Mesenchymal stem cell (in vitro differentiated cells and primary cell): Measurements from ENCODE around the gene ACAT2.
"Not testable (repeated sequence)": the region's sequence is repeated elsewhere in the genome, so short reads cannot be mapped to it uniquely, and the experiment has no call there.

Experiments used
- DNase-seq: peaks from one replicate; pipeline ENCODE4 v3.0.0-alpha.2; 2013
- H2AFZ ChIP-seq: one replicate; pipeline ENCODE4 v1.6.1; 2013; ENCODE audit warnings: low read depth, mild to moderate bottlenecking, control low read depth, inconsistent platforms, low read length, moderate library complexity
- H2AK5ac ChIP-seq: 2 replicates; pipeline ENCODE4 v1.6.1; 2013; ENCODE audit warnings: low read length, moderate library complexity, mild to moderate bottlenecking, inconsistent platforms; ENCODE audit not compliant: severe bottlenecking
- H2BK120ac ChIP-seq: one replicate; pipeline ENCODE4 v1.6.1; 2013; ENCODE audit warnings: low read depth, mild to moderate bottlenecking, inconsistent platforms, low read length, moderate library complexity
- H2BK12ac ChIP-seq, 2 experiments: one replicate each; pipeline ENCODE4 v1.6.1; 2013; ENCODE audit warnings: inconsistent platforms in 2 of 2, low read length in 2 of 2, mild to moderate bottlenecking in 2 of 2, moderate library complexity in 2 of 2, control low read depth in 1 of 2
- H2BK15ac ChIP-seq: one replicate; pipeline ENCODE4 v1.6.1; 2013; ENCODE audit warnings: mild to moderate bottlenecking, low read depth, inconsistent platforms; ENCODE audit not compliant: poor library complexity, severe bottlenecking
- H2BK5ac ChIP-seq: 2 replicates; pipeline ENCODE4 v1.6.1; 2013; ENCODE audit warnings: low read depth, mild to moderate bottlenecking, low read length, control low read depth, inconsistent platforms; ENCODE audit not compliant: poor library complexity, severe bottlenecking
- H3K14ac ChIP-seq, 2 experiments: one replicate each; pipeline ENCODE4 v1.6.1; 2013; ENCODE audit warnings: inconsistent platforms in 2 of 2, low read length in 2 of 2, control low read depth in 1 of 2, mild to moderate bottlenecking in 1 of 2, moderate library complexity in 1 of 2
- H3K18ac ChIP-seq, 2 experiments: one replicate each; pipeline ENCODE4 v1.6.1; 2013; ENCODE audit warnings: inconsistent platforms in 2 of 2, low read length in 2 of 2, control low read depth in 1 of 2, low read depth in 1 of 2, mild to moderate bottlenecking in 1 of 2
- H3K23ac ChIP-seq, 2 experiments: one replicate each; pipeline ENCODE4 v1.6.1; 2013; ENCODE audit warnings: inconsistent platforms in 2 of 2, low read length in 2 of 2, mild to moderate bottlenecking in 2 of 2, moderate library complexity in 2 of 2, control low read depth in 1 of 2
- H3K27ac ChIP-seq: 2 replicates; pipeline ENCODE4 v1.5.1; 2013; ENCODE audit warnings: mild to moderate bottlenecking, moderate library complexity, low read length, control low read depth, inconsistent platforms; ENCODE audit not compliant: poor library complexity, severe bottlenecking
- H3K27me3 ChIP-seq, 2 experiments: 2 replicates each; pipeline versions ENCODE4 v1.6.1 to v1.7.0; 2013; ENCODE audit warnings: low read length in 2 of 2, mild to moderate bottlenecking in 2 of 2, moderate library complexity in 2 of 2, control low read depth in 1 of 2, inconsistent platforms in 1 of 2; ENCODE audit not compliant: control insufficient read depth in 1 of 2, insufficient read depth in 1 of 2
- H3K36me3 ChIP-seq, 2 experiments: 2 replicates each; pipeline versions ENCODE4 v1.6.1 to v1.7.0; 2013; ENCODE audit warnings: low read length in 2 of 2, control low read depth in 1 of 2, inconsistent platforms in 1 of 2, low read depth in 1 of 2, mild to moderate bottlenecking in 1 of 2; ENCODE audit not compliant: insufficient read depth in 2 of 2, control insufficient read depth in 1 of 2
- H3K4ac ChIP-seq, 2 experiments: one replicate each; pipeline ENCODE4 v1.6.1; 2013; ENCODE audit warnings: inconsistent platforms in 2 of 2, low read length in 2 of 2, mild to moderate bottlenecking in 2 of 2, moderate library complexity in 2 of 2, control low read depth in 1 of 2, low read depth in 1 of 2
- H3K4me1 ChIP-seq: 2 replicates; pipeline ENCODE4 v1.6.1; 2013; ENCODE audit warnings: low read depth, low read length, control low read depth; ENCODE audit not compliant: control insufficient read depth, insufficient read depth
- H3K4me2 ChIP-seq: 2 replicates; pipeline ENCODE4 v1.6.1; 2013; ENCODE audit warnings: low read length, mild to moderate bottlenecking, inconsistent platforms; ENCODE audit not compliant: poor library complexity, severe bottlenecking
- H3K4me3 ChIP-seq, 2 experiments: 2 replicates each; pipeline versions ENCODE4 v1.5.1 to v1.7.0; 2013; ENCODE audit warnings: low read length in 2 of 2, mild to moderate bottlenecking in 2 of 2, control low read depth in 1 of 2, low read depth in 1 of 2; ENCODE audit not compliant: insufficient read depth in 1 of 2
- H3K79me1 ChIP-seq: replicated peaks from 2 replicates; pipeline ENCODE4 v1.6.1; 2013; ENCODE audit warnings: mild to moderate bottlenecking, control low read depth, low read length, inconsistent platforms; ENCODE audit not compliant: poor library complexity, severe bottlenecking
- H3K9ac ChIP-seq: 2 replicates; pipeline ENCODE4 v1.7.0; 2013; ENCODE audit warnings: mild to moderate bottlenecking, low read length, moderate library complexity
- H3K9me3 ChIP-seq: 2 replicates; pipeline ENCODE4 v1.7.0; 2013; ENCODE audit warnings: mild to moderate bottlenecking, low read length; ENCODE audit not compliant: control insufficient read depth
- H4K8ac ChIP-seq: one replicate; pipeline ENCODE4 v1.6.1; 2013; ENCODE audit warnings: inconsistent platforms, mild to moderate bottlenecking, low read length, moderate library complexity
- H4K91ac ChIP-seq: one replicate; pipeline ENCODE4 v1.6.1; 2013; ENCODE audit warnings: mild to moderate bottlenecking, low read length, inconsistent platforms
- WGBS: methylation state at CpG from one replicate; pipeline ENCODE4 v1.1.7; 2013; ENCODE audit warnings: mixed read lengths; 5-methylcytosine and 5-hydroxymethylcytosine counted together

ACAT2 gene

GRCh38 chr6:159815410-159815809, 53.6 kb downstream of the ACAT2 start:
- Histone ChIP-seq H2BK120ac (no peak overlapping the region), H3K9me3 (no peaks in the 10 kb centered on the region), H2BK12ac (no peak overlapping the region), H4K91ac (no peak overlapping the region), H3K4ac (no peak overlapping the region), H2AK5ac (no peak overlapping the region), H3K4me2 (no peak overlapping the region), H3K27me3 (peaks cover 0 to 30% of the 10 kb centered on the region in 2 experiments), H3K14ac (no peak overlapping the region), H2BK5ac (no peak overlapping the region), H2BK15ac (no peak overlapping the region), H4K8ac (no peak overlapping the region), H3K23ac (no peak overlapping the region), H3K4me1 (no peaks in the 10 kb centered on the region), H3K27ac (no peak overlapping the region), H3K4me3 (no peak overlapping the region), H3K36me3 (peaks cover 0 to 4% of the 10 kb centered on the region in 2 experiments), H2AFZ (no peak overlapping the region), H3K9ac (no peak overlapping the region), H3K18ac (no peak overlapping the region), H3K79me1 (no peaks in the 10 kb centered on the region)
- no peak for DNase-seq
- WGBS: 72% methylated on average over 6 of the region's 6 CpGs

- not testable (repeated sequence) for H2BK12ac ChIP-seq, H3K14ac ChIP-seq, H3K4me1 ChIP-seq, H4K91ac ChIP-seq, DNase-seq, H3K23ac ChIP-seq, H2BK5ac ChIP-seq, H2AK5ac ChIP-seq, H3K4ac ChIP-seq, H2BK15ac ChIP-seq, H3K9ac ChIP-seq, H2AFZ ChIP-seq, H3K79me1 ChIP-seq, H4K8ac ChIP-seq, H3K18ac ChIP-seq, H2BK120ac ChIP-seq, H3K4me2 ChIP-seq, H3K9me3 ChIP-seq, H3K36me3 ChIP-seq, H3K27ac ChIP-seq, H3K4me3 ChIP-seq
- H3K27me3 ChIP-seq: peaks cover 0 to 34% of the 10 kb centered on the region in 2 experiments
- 91% methylated on average over 3 of the region's 3 CpGs for WGBS
These were observed 54.9 kb downstream of the ACAT2 start for GRCh38 chr6:159816775-159817174.

GRCh38 chr6:159817951-159818739, 56.3 kb downstream of the ACAT2 start:
- Histone ChIP-seq H3K27ac (no peak overlapping the region), H2AFZ (no peak overlapping the region), H2BK15ac (no peak overlapping the region), H2BK12ac (no peak overlapping the region), H2BK120ac (no peak overlapping the region), H3K9me3 (no peaks in the 10 kb centered on the region), H3K14ac (no peak overlapping the region), H3K4ac (no peak overlapping the region), H4K8ac (no peak overlapping the region), H2AK5ac (no peak overlapping the region), H3K4me3 (no peak overlapping the region), H3K23ac (no peak overlapping the region), H4K91ac (no peak overlapping the region), H3K9ac (no peak overlapping the region), H2BK5ac (no peak overlapping the region), H3K18ac (no peak overlapping the region), H3K27me3 (peaks cover 0 to 39% of the 10 kb centered on the region in 2 experiments), H3K79me1 (no peaks in the 10 kb centered on the region), H3K36me3 (peaks cover 0 to 4% of the 10 kb centered on the region in 2 experiments), H3K4me2 (no peak overlapping the region), H3K4me1 (no peaks in the 10 kb centered on the region)
- WGBS: 89% methylated on average over 22 of the region's 23 CpGs
- DNase-seq: no peak

GRCh38 chr6:159819098-159819497, 57.3 kb downstream of the ACAT2 start:
- H2BK120ac ChIP-seq: no peak overlapping the region
- H2BK15ac ChIP-seq: no peak overlapping the region
- H3K27me3 ChIP-seq: peaks cover 0 to 40% of the 10 kb centered on the region in 2 experiments
- peaks cover 0 to 4% of the 10 kb centered on the region in 2 experiments for H3K36me3 ChIP-seq
- H4K91ac ChIP-seq: no peak overlapping the region
- no peak overlapping the region for H3K4me2 ChIP-seq
- no peaks in the 10 kb centered on the region for H3K4me1 ChIP-seq
- no peak overlapping the region for H3K27ac ChIP-seq
- no peak overlapping the region for H3K18ac ChIP-seq
- H3K14ac ChIP-seq: no peak overlapping the region
- 91% methylated on average over 16 of the region's 16 CpGs for WGBS
- H3K23ac ChIP-seq: no peak overlapping the region
- H4K8ac ChIP-seq: no peak overlapping the region
- no peak overlapping the region for H3K4ac ChIP-seq
- no peak for DNase-seq
- H3K9me3 ChIP-seq: no peaks in the 10 kb centered on the region
- no peak overlapping the region for H3K9ac ChIP-seq
- no peak overlapping the region for H2BK5ac ChIP-seq
- H2AFZ ChIP-seq: no peak overlapping the region
- H3K79me1 ChIP-seq: no peaks in the 10 kb centered on the region
- H2BK12ac ChIP-seq: no peak overlapping the region
- H2AK5ac ChIP-seq: no peak overlapping the region
- H3K4me3 ChIP-seq: no peak overlapping the region
